OCI-LY1 (cell line): ENCODE results near the gene DSTYK.

Experiments used
- H2AFZ ChIP-seq: fragments of 200-600 bp; sonication (generic), shearing (Covaris generic); 2 replicates; pipeline ENCODE4 v1.6.0; 2014; ENCODE audit warnings: antibody characterized with exemption, mild to moderate bottlenecking, low read length
- H3F3A ChIP-seq: fragments of 200-600 bp; sonication (generic), shearing (Covaris generic); 2 replicates; pipeline ENCODE4 v1.6.0; 2014; ENCODE audit warnings: mild to moderate bottlenecking, antibody characterized with exemption, low read length, moderate library complexity; ENCODE audit not compliant: insufficient read depth
- H3K27ac ChIP-seq: fragments of 200-600 bp; sonication (generic); 2 replicates; pipeline ENCODE4 v1.5.1; 2014; ENCODE audit warnings: low read length, mixed run types, mild to moderate bottlenecking, low read depth; ENCODE audit not compliant: poor library complexity, severe bottlenecking
- H3K27me3 ChIP-seq: fragments of 200-600 bp; sonication (generic); 2 replicates; pipeline ENCODE4 v1.6.0; 2014; ENCODE audit warnings: antibody characterized with exemption, mild to moderate bottlenecking, low read length, moderate library complexity; ENCODE audit not compliant: insufficient read depth
- H3K36me3 ChIP-seq: fragments of 200-600 bp; sonication (generic); 2 replicates; pipeline ENCODE4 v1.6.1; 2014; ENCODE audit warnings: mild to moderate bottlenecking, antibody characterized with exemption, low read length, moderate library complexity, mixed read lengths; ENCODE audit not compliant: insufficient read depth
- H3K4me1 ChIP-seq: fragments of 200-600 bp; sonication (generic); 2 replicates; pipeline ENCODE4 v1.5.1; 2014; ENCODE audit warnings: mild to moderate bottlenecking, low read length, moderate library complexity; ENCODE audit not compliant: insufficient read depth, severe bottlenecking
- H3K4me2 ChIP-seq: fragments of 200-600 bp; sonication (generic), shearing (Covaris generic); 2 replicates; pipeline ENCODE4 v1.6.1; 2014; ENCODE audit warnings: low read length
- H3K4me3 ChIP-seq: fragments of 200-600 bp; sonication (generic); 2 replicates; pipeline ENCODE4 v1.5.1; 2014; ENCODE audit warnings: low read length, low read depth, mild to moderate bottlenecking, mixed read lengths; ENCODE audit not compliant: poor library complexity, severe bottlenecking
- H3K79me2 ChIP-seq: fragments of 200-600 bp; shearing (Covaris generic); 2 replicates; pipeline ENCODE4 v1.6.1; 2016; ENCODE audit warnings: mixed run types, low read length, mixed read lengths; ENCODE audit not compliant: insufficient read depth
- H3K9ac ChIP-seq: fragments of 200-600 bp; sonication (generic), shearing (Covaris generic); 2 replicates; pipeline ENCODE4 v1.6.1; 2014; ENCODE audit warnings: mild to moderate bottlenecking, low read length, mixed read lengths
- H3K9me2 ChIP-seq: fragments of 200-600 bp; sonication (generic), shearing (Covaris generic); 2 replicates; pipeline ENCODE4 v1.6.1; 2014; ENCODE audit warnings: low read depth, mild to moderate bottlenecking, low read length, mixed read lengths
- H3K9me3 ChIP-seq: fragments of 200-600 bp; shearing (Covaris generic); 2 replicates; pipeline ENCODE4 v1.6.1; 2014; ENCODE audit warnings: low read length, mixed read lengths
- H4K20me1 ChIP-seq: fragments of 200-600 bp; sonication (generic), shearing (Covaris generic); 2 replicates; pipeline ENCODE4 v1.6.0; 2016; ENCODE audit warnings: mild to moderate bottlenecking, low read length; ENCODE audit not compliant: insufficient read depth
- CTCF ChIP-seq: fragments of 200-600 bp; sonication (generic), shearing (Covaris generic); IDR thresholded peaks from 2 replicates; pipeline ENCODE4 v1.5.1; 2017; ENCODE audit warnings: mild to moderate bottlenecking, antibody characterized with exemption, low read length, moderate library complexity, mixed read lengths
- EZH2 ChIP-seq: fragments of 200-600 bp; sonication (generic), shearing (Covaris generic); IDR thresholded peaks from 2 replicates; pipeline ENCODE4 v1.8.0; 2017; ENCODE audit warnings: borderline replicate concordance, mixed run types, mild to moderate bottlenecking, antibody characterized with exemption, low read length, moderate library complexity, mixed read lengths

The DSTYK gene

GRCh38 chr1:205258719-205259118, 47.2 kb upstream of the DSTYK start:
- no peak overlapping the region for H3K4me2 ChIP-seq
- H3K27me3 ChIP-seq = peaks cover 16% of the 10 kb centered on the region; the same call in 1 of the 2 replicates
- H3K9me2 ChIP-seq = no peaks in the 10 kb centered on the region
- peaks cover 9% of the 10 kb centered on the region for H3K4me1 ChIP-seq
- H3F3A ChIP-seq = no peaks in the 10 kb centered on the region
- H3K4me3 ChIP-seq = no peak overlapping the region
- no peaks in the 10 kb centered on the region for H3K79me2 ChIP-seq
- no peaks in the 10 kb centered on the region for H3K9me3 ChIP-seq
- H3K27ac ChIP-seq = no peak overlapping the region
- no peak overlapping the region for H2AFZ ChIP-seq
- no peak for TF ChIP-seq EZH2
- no peak for TF ChIP-seq CTCF
- no peaks in the 10 kb centered on the region for H3K36me3 ChIP-seq
- no peaks in the 10 kb centered on the region for H4K20me1 ChIP-seq
- H3K9ac ChIP-seq = no peak overlapping the region

- no peak overlapping the region for H3K4me2 ChIP-seq
- H3K79me2 ChIP-seq = no peaks in the 10 kb centered on the region
- no peak overlapping the region for H3K27ac ChIP-seq
- H4K20me1 ChIP-seq = no peaks in the 10 kb centered on the region
- no peak overlapping the region for H3K4me3 ChIP-seq
- no peak overlapping the region for H2AFZ ChIP-seq
- no peaks in the 10 kb centered on the region for H3F3A ChIP-seq
- no peaks in the 10 kb centered on the region for H3K9me2 ChIP-seq
- no peaks in the 10 kb centered on the region for H3K9me3 ChIP-seq
- peaks cover 9% of the 10 kb centered on the region for H3K4me1 ChIP-seq
- TF ChIP-seq EZH2 = no peak
- TF ChIP-seq CTCF = no peak
- no peak overlapping the region for H3K9ac ChIP-seq
- peaks cover 16% of the 10 kb centered on the region; the same call in 1 of the 2 replicates for H3K27me3 ChIP-seq
- H3K36me3 ChIP-seq = no peaks in the 10 kb centered on the region
Measured at GRCh38 chr1:205258261-205258691, 46.8 kb upstream of the DSTYK start.

GRCh38 chr1:205257735-205258134, 46.2 kb upstream of the DSTYK start:
- Histone ChIP-seq H4K20me1 (no peaks in the 10 kb centered on the region), H2AFZ (no peak overlapping the region), H3K36me3 (no peaks in the 10 kb centered on the region), H3K4me2 (no peak overlapping the region), H3K9me3 (no peaks in the 10 kb centered on the region), H3K9me2 (no peaks in the 10 kb centered on the region), H3K4me1 (peaks cover 9% of the 10 kb centered on the region), H3F3A (no peaks in the 10 kb centered on the region), H3K79me2 (no peaks in the 10 kb centered on the region), H3K4me3 (no peak overlapping the region), H3K27ac (no peak overlapping the region), H3K27me3 (peaks cover 16% of the 10 kb centered on the region; the same call in 1 of the 2 replicates), H3K9ac (no peak overlapping the region)
- no peak for TF ChIP-seq CTCF
- TF ChIP-seq EZH2 = no peak
